ENCODE data around the gene NAB1. TPM values are rescaled to one million over a fixed set of nuclear protein-coding genes. Genes with fewer than 3 reads are reported as not detected.

Gene NAB1
- total and polyA plus RNA-seq, 3 experiments from 2014 or later = 3.9 to 35.1 (median 29.8) TPM

DNA sequence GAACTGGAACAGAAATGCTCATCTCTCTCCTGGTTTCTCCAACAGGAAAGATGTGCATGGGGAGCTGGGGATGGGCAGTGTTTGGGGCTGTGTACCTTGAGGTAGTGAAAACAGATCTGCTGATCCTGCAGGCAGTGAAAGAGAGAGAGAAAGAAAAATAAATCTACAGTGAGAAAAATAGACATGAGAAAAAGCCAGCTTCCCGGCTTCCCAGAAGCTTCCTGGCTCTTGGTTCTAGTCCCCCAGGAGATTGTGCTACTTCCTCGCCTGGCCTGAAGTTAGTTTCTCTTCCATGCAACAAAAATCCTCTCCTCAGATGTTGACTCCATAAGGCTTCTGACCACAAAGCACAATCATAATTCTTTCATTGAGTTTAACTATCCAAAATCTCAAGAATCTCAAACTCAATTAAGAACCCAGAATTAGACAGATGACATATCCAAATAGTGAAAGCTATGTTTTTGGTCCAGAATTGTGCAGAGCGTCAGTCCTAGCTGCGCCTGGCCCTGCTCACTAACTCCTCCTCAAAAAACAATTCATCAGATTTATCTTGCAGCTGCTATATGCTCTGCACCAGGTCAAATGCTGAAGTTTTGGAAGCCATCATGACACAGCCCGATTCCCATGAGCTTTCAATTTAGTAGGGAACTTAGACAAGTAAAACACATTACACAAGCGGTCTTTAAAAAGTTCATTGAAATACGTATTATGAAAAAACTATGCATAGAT lies 20.1 kb upstream of the NAB1 start:
- H3K27ac ChIP-seq (ENCODE audit: low read depth, low read length) = no peak overlapping the region
- CTCF ChIA-PET = no interaction called here
- H3K9me3 ChIP-seq (ENCODE audit: low read length) = no peaks in the 10 kb centered on the region
- Mint-ChIP-seq H3K36me3 (no peaks in the 10 kb centered on the region), H3K27ac (peak overlapping the region in 1 of 8 donors; percentile 42), H3K4me1 (peaks cover 18 to 26% (median 20%) of the 10 kb centered on the region in 3 donors), H3K27me3 (peaks cover 0 to 30% of the 10 kb centered on the region in 2 donors), H3K4me3 (peak overlapping the region; percentile 83 to 92 (median 88)), H3K9me3 (peaks cover 0 to 8% (median 0%) of the 10 kb centered on the region in 5 donors)
- peak overlapping the region; percentile 51 for H3K4me3 ChIP-seq (ENCODE audit: low read length)
- no peak for DNase-seq
- no peaks in the 10 kb centered on the region for H3K27me3 ChIP-seq (ENCODE audit: insufficient read depth, low read length, poor library complexity, severe bottlenecking)
- H3K36me3 ChIP-seq (ENCODE audit: insufficient read depth, low read length) = no peaks in the 10 kb centered on the region
- H3K4me1 ChIP-seq (ENCODE audit: insufficient read depth, low read length) = peaks cover 4% of the 10 kb centered on the region
- POLR2A ChIA-PET = no interaction called here

- Histone ChIP-seq H3K27me3 (ENCODE audit: insufficient read depth, low read length, poor library complexity, severe bottlenecking) (no peaks in the 10 kb centered on the region), H3K4me3 (ENCODE audit: low read length) (no peak overlapping the region), H3K27ac (ENCODE audit: low read depth, low read length) (no peak overlapping the region), H3K9me3 (ENCODE audit: low read length) (no peaks in the 10 kb centered on the region), H3K4me1 (ENCODE audit: insufficient read depth, low read length) (no peaks in the 10 kb centered on the region), H3K36me3 (ENCODE audit: insufficient read depth, low read length) (no peaks in the 10 kb centered on the region)
- ChIA-PET CTCF (interaction anchor here (2.3 to 2.7 kb wide), 2 partner anchors 9 to 46 kb away, joined by 8 to 21 read pairs; no protein-coding TSS in a partner anchor), POLR2A (no interaction called here)
- DNase-seq = no peak
- no peaks in the 10 kb centered on the region for H3K27me3 Mint-ChIP-seq
- H3K9me3 Mint-ChIP-seq = no peaks in the 10 kb centered on the region
- no peak overlapping the region for H3K4me3 Mint-ChIP-seq
- no peaks in the 10 kb centered on the region for H3K4me1 Mint-ChIP-seq
- H3K36me3 Mint-ChIP-seq = no peaks in the 10 kb centered on the region
- no peak overlapping the region for H3K27ac Mint-ChIP-seq
These were observed 14.5 kb upstream of the NAB1 start for GRCh38 chr2:190634381-190634780.

- DNase-seq = peak in 1 of 5 donors; percentile 11
- Mint-ChIP-seq H3K36me3 (no peaks in the 10 kb centered on the region), H3K4me3 (no peak overlapping the region), H3K4me1 (no peaks in the 10 kb centered on the region), H3K27ac (no peak overlapping the region), H3K27me3 (no peaks in the 10 kb centered on the region), H3K9me3 (no peaks in the 10 kb centered on the region)
- CTCF ChIA-PET = interaction anchor here (1.5 to 2.7 kb wide), 3 partner anchors 10 to 124 kb away, joined by 3 to 21 read pairs (median 8); no protein-coding TSS in a partner anchor
- Histone ChIP-seq H3K4me3 (ENCODE audit: low read length) (no peak overlapping the region), H3K9me3 (ENCODE audit: low read length) (no peaks in the 10 kb centered on the region), H3K27ac (ENCODE audit: low read depth, low read length) (no peak overlapping the region), H3K4me1 (ENCODE audit: insufficient read depth, low read length) (no peaks in the 10 kb centered on the region), H3K36me3 (ENCODE audit: insufficient read depth, low read length) (no peaks in the 10 kb centered on the region), H3K27me3 (ENCODE audit: insufficient read depth, low read length, poor library complexity, severe bottlenecking) (no peaks in the 10 kb centered on the region)
- POLR2A ChIA-PET = no interaction called here
These were observed 13.1 kb upstream of the NAB1 start for GRCh38 chr2:190635781-190636180.

- Histone ChIP-seq H3K27me3 (ENCODE audit: insufficient read depth, low read length, poor library complexity, severe bottlenecking) (no peaks in the 10 kb centered on the region), H3K4me1 (ENCODE audit: insufficient read depth, low read length) (no peaks in the 10 kb centered on the region), H3K4me3 (ENCODE audit: low read length) (no peak overlapping the region), H3K9me3 (ENCODE audit: low read length) (no peaks in the 10 kb centered on the region), H3K36me3 (ENCODE audit: insufficient read depth, low read length) (no peaks in the 10 kb centered on the region), H3K27ac (ENCODE audit: low read depth, low read length) (no peak overlapping the region)
- no peaks in the 10 kb centered on the region for H3K4me1 Mint-ChIP-seq
- H3K36me3 Mint-ChIP-seq = no peaks in the 10 kb centered on the region
- no peak overlapping the region for H3K4me3 Mint-ChIP-seq
- DNase-seq = no peak
- no peaks in the 10 kb centered on the region for H3K27me3 Mint-ChIP-seq
- H3K9me3 Mint-ChIP-seq = no peaks in the 10 kb centered on the region
- no peak overlapping the region for H3K27ac Mint-ChIP-seq
- ChIA-PET CTCF (interaction anchor here (1.5 to 2.7 kb wide), 3 partner anchors 11 to 124 kb away, joined by 3 to 21 read pairs (median 8); no protein-coding TSS in a partner anchor), POLR2A (no interaction called here)
These were observed 12.5 kb upstream of the NAB1 start for GRCh38 chr2:190636361-190636760.

DNA sequence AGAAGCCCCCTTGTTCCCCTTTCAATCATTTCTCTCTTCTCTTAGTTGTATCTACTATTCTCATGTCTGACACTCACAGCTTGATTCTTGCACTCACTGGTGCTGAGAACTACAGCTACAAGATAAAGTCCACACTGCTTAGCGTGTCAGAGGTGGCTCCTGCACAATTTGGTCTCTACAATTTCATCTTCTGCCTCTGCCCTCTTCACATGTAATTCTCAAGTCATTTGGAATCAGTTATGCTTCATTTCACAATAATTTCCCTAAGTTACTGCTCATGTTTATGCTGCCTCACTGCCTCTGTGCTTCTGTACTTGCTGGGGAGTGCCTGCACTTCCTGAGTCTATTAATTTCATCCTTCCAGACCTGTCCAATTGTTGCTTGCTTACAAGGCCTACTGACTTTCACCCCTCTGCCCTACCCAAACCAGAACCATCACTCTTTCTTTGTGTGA lies 11.6 kb upstream of the NAB1 start:
- no peaks in the 10 kb centered on the region for H3K27me3 ChIP-seq (ENCODE audit: insufficient read depth, low read length, poor library complexity, severe bottlenecking)
- CTCF ChIA-PET = interaction anchor here (1.3 kb wide), 1 partner anchor 42 kb away, joined by 3 read pairs; no protein-coding TSS in a partner anchor

GRCh38 chr2:190637903-190638618 lies 10.8 kb upstream of the NAB1 start:
- Histone ChIP-seq H3K36me3 (ENCODE audit: insufficient read depth, low read length) (no peaks in the 10 kb centered on the region), H3K27me3 (ENCODE audit: insufficient read depth, low read length, poor library complexity, severe bottlenecking) (no peaks in the 10 kb centered on the region), H3K9me3 (ENCODE audit: low read length) (no peaks in the 10 kb centered on the region), H3K27ac (ENCODE audit: low read depth, low read length) (no peak overlapping the region), H3K4me1 (ENCODE audit: insufficient read depth, low read length) (no peaks in the 10 kb centered on the region), H3K4me3 (ENCODE audit: low read length) (no peak overlapping the region)
- Mint-ChIP-seq H3K27me3 (no peaks in the 10 kb centered on the region), H3K36me3 (no peaks in the 10 kb centered on the region), H3K4me1 (no peaks in the 10 kb centered on the region), H3K27ac (no peak overlapping the region), H3K4me3 (no peak overlapping the region), H3K9me3 (no peaks in the 10 kb centered on the region)
- POLR2A ChIA-PET = no interaction called here
- CTCF ChIA-PET = interaction anchor here (1.3 kb wide), 1 partner anchor 41 kb away, joined by 3 read pairs; no protein-coding TSS in a partner anchor
- no peak for DNase-seq

More for the DNA sequence above, 11.6 kb upstream of the NAB1 start:
- no peaks in the 10 kb centered on the region for H3K36me3 ChIP-seq (ENCODE audit: insufficient read depth, low read length)
- no peaks in the 10 kb centered on the region for H3K36me3 Mint-ChIP-seq
- no peak overlapping the region for H3K4me3 ChIP-seq (ENCODE audit: low read length)
- H3K9me3 Mint-ChIP-seq = no peaks in the 10 kb centered on the region
- POLR2A ChIA-PET = no interaction called here
- no peaks in the 10 kb centered on the region for H3K27me3 Mint-ChIP-seq
- DNase-seq = no peak
- no peaks in the 10 kb centered on the region for H3K4me1 Mint-ChIP-seq
- H3K9me3 ChIP-seq (ENCODE audit: low read length) = no peaks in the 10 kb centered on the region
- H3K4me3 Mint-ChIP-seq = no peak overlapping the region
- no peak overlapping the region for H3K27ac ChIP-seq (ENCODE audit: low read depth, low read length)
- H3K4me1 ChIP-seq (ENCODE audit: insufficient read depth, low read length) = no peaks in the 10 kb centered on the region
- peak overlapping the region in 2 of 8 donors; percentile 3 to 13 for H3K27ac Mint-ChIP-seq

DNA sequence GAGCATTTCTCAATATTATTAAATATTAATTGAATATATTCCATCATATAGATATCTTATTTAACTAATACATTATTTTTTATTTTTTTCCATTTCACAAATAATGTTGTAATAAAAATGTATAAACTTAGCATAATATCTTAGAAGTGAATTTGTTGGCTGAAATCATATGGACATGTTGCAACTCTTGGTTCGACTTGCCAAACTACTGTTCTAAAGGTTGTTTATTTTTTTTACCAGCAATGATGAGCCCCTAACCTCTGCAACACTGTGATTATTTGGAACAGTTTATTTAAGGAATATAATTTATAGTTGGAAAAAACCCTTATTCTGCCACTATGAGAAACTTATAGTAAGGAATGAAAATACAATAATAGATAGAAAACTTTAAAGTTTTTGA lies 8.8 kb upstream of the NAB1 start:
- H3K36me3 ChIP-seq (ENCODE audit: insufficient read depth, low read length) = no peaks in the 10 kb centered on the region
- CTCF ChIA-PET = no interaction called here
- H3K4me3 Mint-ChIP-seq = no peak overlapping the region
- H3K9me3 Mint-ChIP-seq = no peaks in the 10 kb centered on the region
- H3K27me3 ChIP-seq (ENCODE audit: insufficient read depth, low read length, poor library complexity, severe bottlenecking) = no peaks in the 10 kb centered on the region
- no peak overlapping the region for H3K27ac ChIP-seq (ENCODE audit: low read depth, low read length)
- no peak for DNase-seq
- H3K27ac Mint-ChIP-seq = no peak overlapping the region
- no peaks in the 10 kb centered on the region for H3K4me1 ChIP-seq (ENCODE audit: insufficient read depth, low read length)
- POLR2A ChIA-PET = no interaction called here
- no peaks in the 10 kb centered on the region for H3K36me3 Mint-ChIP-seq
- no peaks in the 10 kb centered on the region for H3K9me3 ChIP-seq (ENCODE audit: low read length)
- no peaks in the 10 kb centered on the region for H3K4me1 Mint-ChIP-seq
- H3K4me3 ChIP-seq (ENCODE audit: low read length) = no peak overlapping the region
- no peaks in the 10 kb centered on the region for H3K27me3 Mint-ChIP-seq

DNA sequence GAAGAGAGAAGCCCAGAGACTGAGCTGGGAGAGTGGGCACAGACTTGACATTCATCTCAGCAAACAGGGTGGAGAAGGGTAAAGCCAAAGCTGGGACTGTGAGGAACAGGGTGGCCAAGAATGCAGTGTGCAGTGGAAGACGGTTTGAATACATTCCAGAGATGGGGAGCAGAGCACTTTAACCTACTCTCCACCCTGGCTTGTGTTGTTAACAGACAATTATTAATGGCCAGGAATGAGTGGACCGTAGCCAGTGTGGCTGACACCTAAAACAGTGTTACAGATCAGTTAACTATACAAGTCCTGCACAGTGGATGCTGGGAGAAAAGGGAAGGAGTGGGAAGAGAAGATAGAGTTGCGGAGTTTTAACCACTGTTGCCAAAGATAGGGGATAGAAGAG lies 7.4 kb upstream of the NAB1 start:
- Mint-ChIP-seq H3K9me3 (no peaks in the 10 kb centered on the region), H3K27me3 (no peaks in the 10 kb centered on the region), H3K4me1 (peaks cover 0 to 6% (median 6%) of the 10 kb centered on the region in 3 donors), H3K4me3 (no peak overlapping the region), H3K36me3 (no peaks in the 10 kb centered on the region), H3K27ac (peak overlapping the region in 2 of 8 donors; percentile 1 to 4)
- CTCF ChIA-PET = no interaction called here
- H3K4me1 ChIP-seq (ENCODE audit: insufficient read depth, low read length) = no peaks in the 10 kb centered on the region
- POLR2A ChIA-PET = no interaction called here
- no peak overlapping the region for H3K4me3 ChIP-seq (ENCODE audit: low read length)
- no peaks in the 10 kb centered on the region for H3K36me3 ChIP-seq (ENCODE audit: insufficient read depth, low read length)
- no peaks in the 10 kb centered on the region for H3K27me3 ChIP-seq (ENCODE audit: insufficient read depth, low read length, poor library complexity, severe bottlenecking)
- no peak for DNase-seq
- no peaks in the 10 kb centered on the region for H3K9me3 ChIP-seq (ENCODE audit: low read length)
- no peak overlapping the region for H3K27ac ChIP-seq (ENCODE audit: low read depth, low read length)
